HepG2 (cell line): ENCODE measurements around the gene CIAO2B. TPM values are rescaled to one million over a fixed set of nuclear protein-coding genes. Genes with fewer than 3 reads are reported as not detected.

Source experiments
- ATF1 ChIP-seq: IDR thresholded peaks from 2 replicates; pipeline ENCODE4 v1.6.1; 2016; ENCODE audit warnings: mild to moderate bottlenecking, control low read depth
- DPF2 ChIP-seq: sonication (generic); formaldehyde crosslinking; IDR thresholded peaks from 2 replicates; pipeline ENCODE4 v1.4.0; 2020; ENCODE audit warnings: mild to moderate bottlenecking, low read depth, missing genetic modification reagents, borderline replicate concordance
- GATA4 ChIP-seq: sonication (generic); IDR thresholded peaks from 2 replicates; pipeline ENCODE4 v1.6.1; 2016; ENCODE audit warnings: antibody characterized with exemption, low read depth, borderline replicate concordance
- HIVEP1 ChIP-seq: sonication (generic); formaldehyde crosslinking; IDR thresholded peaks from 2 replicates; pipeline ENCODE4 v1.4.0; 2020; ENCODE audit warnings: mild to moderate bottlenecking, missing genetic modification reagents
- HNF4G ChIP-seq, 2 experiments: sonication (generic) in 1 of 2; formaldehyde crosslinking in 1 of 2; IDR thresholded peaks; 2 replicates each; pipeline versions ENCODE4 v1.4.0 to v1.6.1; 2011 to 2020; ENCODE audit warnings: borderline replicate concordance in 2 of 2, low read depth in 2 of 2, mild to moderate bottlenecking in 2 of 2, low read length in 1 of 2, missing genetic modification reagents in 1 of 2, moderate library complexity in 1 of 2
- JARID2 ChIP-seq: sonication (generic); formaldehyde crosslinking; IDR thresholded peaks from 2 replicates; pipeline ENCODE4 v1.8.1; 2023; ENCODE audit warnings: missing genetic modification reagents, inconsistent platforms; ENCODE audit not compliant: insufficient replicate concordance
- PCBP2 ChIP-seq: fragments of 200-400 bp; formaldehyde crosslinking; optimal IDR thresholded peaks from 2 replicates; pipeline ENCODE3; 2018; ENCODE audit warnings: low read length, low read depth; ENCODE audit not compliant: poor library complexity, severe bottlenecking
- POLR2G ChIP-seq: fragments of 200-400 bp; formaldehyde crosslinking; IDR thresholded peaks from 2 replicates; pipeline ENCODE4 v1.6.1; 2018; ENCODE audit warnings: mild to moderate bottlenecking, low read depth, low read length, moderate library complexity
- RNF2 ChIP-seq: fragments of 450-650 bp; conservative IDR thresholded peaks from 2 replicates; pipeline ENCODE4 v1.6.1; 2016; ENCODE audit warnings: low read depth
- SMARCC2 ChIP-seq: fragments of 450-650 bp; IDR thresholded peaks from 2 replicates; pipeline ENCODE4 v1.6.1; 2017; ENCODE audit warnings: antibody characterized with exemption, mild to moderate bottlenecking
- SP140L ChIP-seq: sonication (generic); formaldehyde crosslinking; IDR thresholded peaks from 2 replicates; pipeline ENCODE4 v1.4.0; 2020; ENCODE audit warnings: missing genetic modification reagents, borderline replicate concordance
- XRCC5 ChIP-seq: fragments of 200-400 bp; formaldehyde crosslinking; optimal IDR thresholded peaks from 2 replicates; pipeline ENCODE3; 2017; ENCODE audit warnings: mild to moderate bottlenecking, low read length
- ZFP1 ChIP-seq: IDR thresholded peaks from 2 replicates; pipeline ENCODE4 v1.6.1; 2016
- ZMYM4 ChIP-seq: sonication (generic); formaldehyde crosslinking; IDR thresholded peaks from 2 replicates; pipeline ENCODE4 v1.8.1; 2023; ENCODE audit warnings: mild to moderate bottlenecking, missing genetic modification reagents
- ZNF17 ChIP-seq: sonication (generic); formaldehyde crosslinking; IDR thresholded peaks from 2 replicates; pipeline ENCODE4 v1.5.0; 2020; ENCODE audit warnings: mild to moderate bottlenecking, missing genetic modification reagents
- ZNF253 ChIP-seq: sonication (generic); formaldehyde crosslinking; IDR thresholded peaks from 2 replicates; pipeline ENCODE4 v1.8.0; 2022; ENCODE audit warnings: mild to moderate bottlenecking, missing genetic modification reagents, borderline replicate concordance
- ZNF510 ChIP-seq: sonication (generic); formaldehyde crosslinking; IDR thresholded peaks from 2 replicates; pipeline ENCODE4 v1.4.0; 2020; ENCODE audit warnings: low read depth, mild to moderate bottlenecking, missing genetic modification reagents
- ZNF547 ChIP-seq: sonication (generic); formaldehyde crosslinking; IDR thresholded peaks from 2 replicates; pipeline ENCODE4 v1.5.1; 2020; ENCODE audit warnings: mild to moderate bottlenecking, missing genetic modification reagents
- ZNF556 ChIP-seq: sonication (generic); formaldehyde crosslinking; IDR thresholded peaks from 2 replicates; pipeline ENCODE4 v1.4.0; 2020; ENCODE audit warnings: mild to moderate bottlenecking, missing genetic modification reagents, borderline replicate concordance
- ZNF775 ChIP-seq: sonication (generic); formaldehyde crosslinking; IDR thresholded peaks from 2 replicates; pipeline ENCODE4 v1.4.0; 2020; ENCODE audit warnings: missing genetic modification reagents, mild to moderate bottlenecking, moderate library complexity, borderline replicate concordance
- ZNF788 ChIP-seq: sonication (generic); formaldehyde crosslinking; IDR thresholded peaks from 2 replicates; pipeline ENCODE4 v1.5.0; 2020; ENCODE audit warnings: mild to moderate bottlenecking, missing genetic modification reagents, borderline replicate concordance
- polyA plus RNA-seq, 8 experiments: library from polyadenylated mRNA; depleted of rRNA in 3 of 8; stranded (reverse) in 7 of 8; unstranded in 1 of 8; fragments of >200 nt; fragmentation: Illumina TruSeq in 4 of 8; extraction: Trizol in 4 of 8; gene quantifications; 2 replicates each; pipeline versions ENCODE4 v1.2.1 to v1.2.3, GENCODE V29; 2011 to 2016; ENCODE audit warnings: low read depth in 4 of 8, missing spikeins in 1 of 8, mixed read lengths in 1 of 8; ENCODE audit not compliant: insufficient read depth in 1 of 8
- total RNA-seq, 5 experiments: library from RNA; depleted of rRNA; stranded (reverse); fragments of >200 nt; fragmentation: Illumina TruSeq; extraction: Trizol; gene quantifications; 2 replicates each; pipeline ENCODE4 v1.2.3, GENCODE V29; 2016; ENCODE audit warnings: low read depth in 1 of 5
- TF ChIP-seq, protein P1 (sequence below): sonication (generic); formaldehyde crosslinking; conservative IDR thresholded peaks from 2 replicates; pipeline ENCODE4 v1.4.0; 2020; ENCODE audit warnings: missing genetic modification reagents
- TF ChIP-seq, protein P2 (sequence below): IDR thresholded peaks from 2 replicates; pipeline ENCODE4 v1.6.1; 2016; ENCODE audit warnings: mild to moderate bottlenecking, missing biosample characterization, missing genetic modification reagents
- TF ChIP-seq, protein P3 (sequence below): sonication (generic); formaldehyde crosslinking; IDR thresholded peaks from 2 replicates; pipeline ENCODE4 v1.4.0; 2020; ENCODE audit warnings: missing genetic modification reagents, borderline replicate concordance
- TF ChIP-seq, protein P4 (sequence below): IDR thresholded peaks from 2 replicates; pipeline ENCODE4 v1.6.1; 2016; ENCODE audit warnings: low read depth, control low read depth

Gene CIAO2B
- total and polyA plus RNA-seq, 2 of the 13 experiments (the other 11 are each of a cell fraction or from before 2014, with no cell fraction given) = 157 to 293 TPM

DNA sequence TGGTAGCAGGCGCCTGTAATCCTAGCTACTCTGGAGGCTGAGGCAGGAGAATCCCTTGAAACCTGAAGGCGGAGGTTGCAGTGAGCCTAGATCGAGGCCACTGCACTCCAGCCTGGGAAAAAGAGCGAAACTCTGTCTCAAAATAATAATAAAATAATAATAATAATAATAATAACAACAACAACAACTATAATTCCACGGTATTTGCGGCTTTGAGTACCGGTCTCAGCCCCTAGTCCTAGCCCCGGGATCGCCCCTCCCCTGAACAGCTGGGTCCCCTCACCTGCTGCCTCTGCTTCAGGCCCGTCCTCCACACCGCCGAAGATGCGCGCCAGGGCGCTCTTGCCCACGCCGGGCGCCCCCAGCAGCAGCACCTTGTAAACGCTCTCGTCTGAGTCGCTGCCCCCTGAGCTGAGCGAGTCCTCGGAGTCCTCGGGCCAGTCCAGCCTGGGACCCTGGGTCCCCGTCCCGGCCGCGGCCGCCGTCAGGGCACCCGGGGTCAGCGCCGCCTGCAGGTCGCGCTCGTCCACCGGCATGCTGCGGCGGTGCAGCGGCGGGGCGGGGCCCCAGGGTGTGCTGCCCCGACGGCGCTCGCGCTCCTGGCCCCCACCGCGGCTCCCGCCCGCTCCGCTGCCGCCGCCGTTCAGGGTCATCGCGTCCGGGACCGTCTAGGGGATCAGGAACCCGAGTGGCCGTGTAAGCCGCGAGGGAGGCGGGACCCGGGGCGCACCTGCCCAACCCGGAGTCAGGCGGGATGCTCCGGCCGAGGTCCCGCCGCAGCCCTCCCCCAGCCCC is 9.5 kb downstream of the CIAO2B start (continued):
- peak; percentile 58 for TF ChIP-seq XRCC5
- TF ChIP-seq JARID2 (CRISPR knock-in tag) = no peak
- TF ChIP-seq PCBP2 = no peak
- TF ChIP-seq, protein P1, sequence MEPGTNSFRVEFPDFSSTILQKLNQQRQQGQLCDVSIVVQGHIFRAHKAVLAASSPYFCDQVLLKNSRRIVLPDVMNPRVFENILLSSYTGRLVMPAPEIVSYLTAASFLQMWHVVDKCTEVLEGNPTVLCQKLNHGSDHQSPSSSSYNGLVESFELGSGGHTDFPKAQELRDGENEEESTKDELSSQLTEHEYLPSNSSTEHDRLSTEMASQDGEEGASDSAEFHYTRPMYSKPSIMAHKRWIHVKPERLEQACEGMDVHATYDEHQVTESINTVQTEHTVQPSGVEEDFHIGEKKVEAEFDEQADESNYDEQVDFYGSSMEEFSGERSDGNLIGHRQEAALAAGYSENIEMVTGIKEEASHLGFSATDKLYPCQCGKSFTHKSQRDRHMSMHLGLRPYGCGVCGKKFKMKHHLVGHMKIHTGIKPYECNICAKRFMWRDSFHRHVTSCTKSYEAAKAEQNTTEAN (CRISPR knock-in tag) = 0 out of 2 replicates have a peak, but pooled peaks have one; percentile 39
- no peak for TF ChIP-seq SP140L (CRISPR knock-in tag)
- TF ChIP-seq ZNF775 (CRISPR knock-in tag) = no peak
- no peak for TF ChIP-seq DPF2
- no peak for TF ChIP-seq ATF1
- TF ChIP-seq HIVEP1 (CRISPR knock-in tag) = no peak
- TF ChIP-seq POLR2G = no peak
- TF ChIP-seq RNF2 = no peak
- TF ChIP-seq ZNF510 (CRISPR knock-in tag) = no peak
- TF ChIP-seq ZNF547 (CRISPR knock-in tag) = no peak
- TF ChIP-seq, protein P2, sequence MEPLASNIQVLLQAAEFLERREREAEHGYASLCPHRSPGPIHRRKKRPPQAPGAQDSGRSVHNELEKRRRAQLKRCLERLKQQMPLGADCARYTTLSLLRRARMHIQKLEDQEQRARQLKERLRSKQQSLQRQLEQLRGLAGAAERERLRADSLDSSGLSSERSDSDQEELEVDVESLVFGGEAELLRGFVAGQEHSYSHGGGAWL = no peak; the same call in 1 of the 2 replicates
- TF ChIP-seq GATA4 = no peak
- TF ChIP-seq ZNF556 = no peak
- TF ChIP-seq SMARCC2 = no peak
- TF ChIP-seq HNF4G (IDR thresholded peaks at IDR 0.05; ENCODE audit: borderline replicate concordance, low read depth, low read length) = no peak
- TF ChIP-seq HNF4G (CRISPR knock-in tag; IDR thresholded peaks at IDR 0.05; ENCODE audit: borderline replicate concordance, low read depth) = 0 out of 2 replicates have a peak, but pooled peaks have one; percentile 27
- TF ChIP-seq ZNF788 (CRISPR knock-in tag) = no peak
- TF ChIP-seq, protein P3, sequence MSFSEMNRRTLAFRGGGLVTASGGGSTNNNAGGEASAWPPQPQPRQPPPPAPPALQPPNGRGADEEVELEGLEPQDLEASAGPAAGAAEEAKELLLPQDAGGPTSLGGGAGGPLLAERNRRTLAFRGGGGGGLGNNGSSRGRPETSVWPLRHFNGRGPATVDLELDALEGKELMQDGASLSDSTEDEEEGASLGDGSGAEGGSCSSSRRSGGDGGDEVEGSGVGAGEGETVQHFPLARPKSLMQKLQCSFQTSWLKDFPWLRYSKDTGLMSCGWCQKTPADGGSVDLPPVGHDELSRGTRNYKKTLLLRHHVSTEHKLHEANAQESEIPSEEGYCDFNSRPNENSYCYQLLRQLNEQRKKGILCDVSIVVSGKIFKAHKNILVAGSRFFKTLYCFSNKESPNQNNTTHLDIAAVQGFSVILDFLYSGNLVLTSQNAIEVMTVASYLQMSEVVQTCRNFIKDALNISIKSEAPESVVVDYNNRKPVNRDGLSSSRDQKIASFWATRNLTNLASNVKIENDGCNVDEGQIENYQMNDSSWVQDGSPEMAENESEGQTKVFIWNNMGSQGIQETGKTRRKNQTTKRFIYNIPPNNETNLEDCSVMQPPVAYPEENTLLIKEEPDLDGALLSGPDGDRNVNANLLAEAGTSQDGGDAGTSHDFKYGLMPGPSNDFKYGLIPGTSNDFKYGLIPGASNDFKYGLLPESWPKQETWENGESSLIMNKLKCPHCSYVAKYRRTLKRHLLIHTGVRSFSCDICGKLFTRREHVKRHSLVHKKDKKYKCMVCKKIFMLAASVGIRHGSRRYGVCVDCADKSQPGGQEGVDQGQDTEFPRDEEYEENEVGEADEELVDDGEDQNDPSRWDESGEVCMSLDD (CRISPR knock-in tag) = no peak
- TF ChIP-seq, protein P4, sequence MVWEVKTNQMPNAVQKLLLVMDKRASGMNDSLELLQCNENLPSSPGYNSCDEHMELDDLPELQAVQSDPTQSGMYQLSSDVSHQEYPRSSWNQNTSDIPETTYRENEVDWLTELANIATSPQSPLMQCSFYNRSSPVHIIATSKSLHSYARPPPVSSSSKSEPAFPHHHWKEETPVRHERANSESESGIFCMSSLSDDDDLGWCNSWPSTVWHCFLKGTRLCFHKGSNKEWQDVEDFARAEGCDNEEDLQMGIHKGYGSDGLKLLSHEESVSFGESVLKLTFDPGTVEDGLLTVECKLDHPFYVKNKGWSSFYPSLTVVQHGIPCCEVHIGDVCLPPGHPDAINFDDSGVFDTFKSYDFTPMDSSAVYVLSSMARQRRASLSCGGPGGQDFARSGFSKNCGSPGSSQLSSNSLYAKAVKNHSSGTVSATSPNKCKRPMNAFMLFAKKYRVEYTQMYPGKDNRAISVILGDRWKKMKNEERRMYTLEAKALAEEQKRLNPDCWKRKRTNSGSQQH = no peak
- no peak for TF ChIP-seq ZNF253
- no peak for TF ChIP-seq ZNF17 (CRISPR knock-in tag)
- no peak for TF ChIP-seq ZFP1 (CRISPR knock-in tag)
- TF ChIP-seq ZMYM4 = no peak
